Liver (tissue), 9 donors: ENCODE measurements around the gene DOK5. TPM values are rescaled to one million over a fixed set of nuclear protein-coding genes. Genes with fewer than 3 reads are reported as not detected.

Source experiments
- DNase-seq: peaks from one replicate; pipeline ENCODE4 v3.0.0-alpha.2; 2017; ENCODE audit warnings: low spot score
- H3K27ac ChIP-seq, 2 donors: one replicate each; pipeline ENCODE4 v1.7.0; 2013; ENCODE audit warnings: inconsistent platforms in 2 of 2, low read length in 2 of 2, control low read depth in 1 of 2, low read depth in 1 of 2, mild to moderate bottlenecking in 1 of 2
- H3K27me3 ChIP-seq, 4 donors: one replicate each; pipeline versions ENCODE4 v1.6.1 to v1.7.0; 2013; ENCODE audit warnings: low read length in 3 of 4, inconsistent platforms in 1 of 4, mild to moderate bottlenecking in 1 of 4, moderate library complexity in 1 of 4; ENCODE audit not compliant: control insufficient read depth in 4 of 4, insufficient read depth in 4 of 4
- H3K36me3 ChIP-seq, 4 donors: one replicate each; pipeline versions ENCODE4 v1.6.1 to v1.7.0; 2013; ENCODE audit warnings: low read length in 3 of 4, mild to moderate bottlenecking in 3 of 4, low read depth in 1 of 4, moderate library complexity in 1 of 4; ENCODE audit not compliant: control insufficient read depth in 4 of 4, insufficient read depth in 3 of 4
- H3K4me1 ChIP-seq, 4 donors: one replicate each; pipeline versions ENCODE4 v1.6.1 to v1.7.0; 2013; ENCODE audit warnings: low read length in 3 of 4, mild to moderate bottlenecking in 3 of 4, moderate library complexity in 1 of 4; ENCODE audit not compliant: control insufficient read depth in 4 of 4, insufficient read depth in 4 of 4
- H3K4me3 ChIP-seq, 3 donors: one replicate each; pipeline versions ENCODE4 v1.6.1 to v1.7.0; 2013; ENCODE audit warnings: low read length in 3 of 3, control low read depth in 1 of 3, low read depth in 1 of 3, mild to moderate bottlenecking in 1 of 3
- H3K9ac ChIP-seq, 2 donors: one replicate each; pipeline ENCODE4 v1.7.0; 2013; ENCODE audit warnings: low read length in 2 of 2, mild to moderate bottlenecking in 2 of 2, moderate library complexity in 2 of 2, control low read depth in 1 of 2, low read depth in 1 of 2
- H3K9me3 ChIP-seq, 4 donors: one replicate each; pipeline versions ENCODE4 v1.6.1 to v1.7.0; 2013; ENCODE audit warnings: low read length in 3 of 4; ENCODE audit not compliant: control insufficient read depth in 4 of 4
- ATF3 ChIP-seq: IDR thresholded peaks from 2 replicates; pipeline ENCODE4 v1.6.1; 2016; ENCODE audit warnings: antibody characterized with exemption
- CTCF ChIP-seq: fragments of 150-350 bp; IDR thresholded peaks from 2 replicates; pipeline ENCODE4 v1.5.1; 2017; ENCODE audit warnings: improper control_type of control experiment, low read depth, low read length; ENCODE audit not compliant: missing input control
- EGR1 ChIP-seq, 2 donors: IDR thresholded peaks; 2 replicates each; pipeline ENCODE4 v1.6.1; 2016 to 2018; ENCODE audit warnings: antibody characterized with exemption in 2 of 2, low read depth in 2 of 2
- FOXA1 ChIP-seq: IDR thresholded peaks from 2 replicates; pipeline ENCODE4 v1.6.1; 2016; ENCODE audit warnings: antibody characterized with exemption
- FOXA2 ChIP-seq: IDR thresholded peaks from 2 replicates; pipeline ENCODE4 v1.6.1; 2016; ENCODE audit warnings: antibody characterized with exemption
- GABPA ChIP-seq, 2 donors: IDR thresholded peaks in 1 of 2; conservative IDR thresholded peaks in 1 of 2; 2 replicates each; pipeline ENCODE4 v1.6.1; 2016; ENCODE audit warnings: antibody characterized with exemption in 2 of 2, mild to moderate bottlenecking in 1 of 2, moderate library complexity in 1 of 2
- HNF4A ChIP-seq, 2 donors: conservative IDR thresholded peaks; 2 replicates each; pipeline ENCODE4 v1.6.1; 2016; ENCODE audit warnings: antibody characterized with exemption in 2 of 2, mild to moderate bottlenecking in 2 of 2
- HNF4G ChIP-seq: IDR thresholded peaks from 2 replicates; pipeline ENCODE4 v1.6.1; 2016; ENCODE audit warnings: antibody characterized with exemption
- JUND ChIP-seq, 2 donors: IDR thresholded peaks; 2 replicates each; pipeline ENCODE4 v1.6.1; 2016; ENCODE audit warnings: antibody characterized with exemption in 2 of 2
- MAX ChIP-seq: IDR thresholded peaks from 2 replicates; pipeline ENCODE4 v1.6.1; 2016; ENCODE audit warnings: antibody characterized with exemption
- NR2F2 ChIP-seq: IDR thresholded peaks from 2 replicates; pipeline ENCODE4 v1.6.1; 2016; ENCODE audit warnings: antibody characterized with exemption
- RAD21 ChIP-seq, 2 donors: IDR thresholded peaks; 2 replicates each; pipeline ENCODE4 v1.6.1; 2016; ENCODE audit warnings: antibody characterized with exemption in 2 of 2, mild to moderate bottlenecking in 2 of 2
- REST ChIP-seq: IDR thresholded peaks from 2 replicates; pipeline ENCODE4 v1.6.1; 2016; ENCODE audit warnings: antibody characterized with exemption, mild to moderate bottlenecking
- RXRA ChIP-seq, 2 donors: IDR thresholded peaks; 2 replicates each; pipeline ENCODE4 v1.6.1; 2017 to 2018; ENCODE audit warnings: antibody characterized with exemption in 2 of 2, mild to moderate bottlenecking in 1 of 2
- SP1 ChIP-seq: IDR thresholded peaks from 2 replicates; pipeline ENCODE4 v1.6.1; 2018; ENCODE audit warnings: antibody characterized with exemption, mild to moderate bottlenecking
- TAF1 ChIP-seq: conservative IDR thresholded peaks from 2 replicates; pipeline ENCODE4 v1.6.1; 2016; ENCODE audit warnings: antibody characterized with exemption, mild to moderate bottlenecking
- YY1 ChIP-seq: IDR thresholded peaks from 2 replicates; pipeline ENCODE4 v1.6.1; 2016; ENCODE audit warnings: antibody characterized with exemption, mild to moderate bottlenecking
- ZBTB33 ChIP-seq: IDR thresholded peaks from 2 replicates; pipeline ENCODE4 v1.6.1; 2016; ENCODE audit warnings: antibody characterized with exemption
- WGBS: extraction: QIAGEN DNeasy Blood & Tissue Kit; methylation state at CpG from one replicate; pipeline ENCODE4 v1.1.7; 2013; 5-methylcytosine and 5-hydroxymethylcytosine counted together
- polyA plus RNA-seq, 2 donors: library from polyadenylated mRNA; stranded (reverse) in 1 of 2; unstranded in 1 of 2; fragments of 200-250 nt in 1 of 2; fragments of >200 nt in 1 of 2; fragmentation: Nextera tagmentation in 1 of 2; extraction: Ambion mirVana in 1 of 2; gene quantifications; one replicate each; pipeline versions ENCODE4 v1.2.1 to v1.2.3, GENCODE V29; 2013 to 2015
- total RNA-seq, 2 donors: library from RNA; depleted of rRNA; stranded (reverse); fragments of >200 nt; gene quantifications; one replicate each; pipeline ENCODE4 v1.2.3, GENCODE V29; 2014
- donor health status: healthy.
- donor health status: healthy.
- donor health status: healthy.
- donor health status: healthy.
- donor health status: healthy.

The DOK5 gene
- total and polyA plus RNA-seq, 4 donors, result 0.05 to 0.16 (median 0.09) TPM

- WGBS, result 69% methylated on average over 10 of the region's 10 CpGs
- Histone ChIP-seq H3K4me1 (peaks cover 0 to 2% (median 0%) of the 10 kb centered on the region in 4 donors), H3K27me3 (no peaks in the 10 kb centered on the region), H3K9ac (no peak overlapping the region), H3K36me3 (no peaks in the 10 kb centered on the region), H3K9me3 (no peaks in the 10 kb centered on the region), H3K4me3 (no peak overlapping the region), H3K27ac (no peak overlapping the region)
- no peak for DNase-seq
- TF ChIP-seq JUND (IDR thresholded peaks at IDR 0.05), result no peak
- TF ChIP-seq HNF4G, result no peak
- peak; percentile 41 for TF ChIP-seq MAX
- TF ChIP-seq RXRA (IDR thresholded peaks at IDR 0.05), result peak in 1 of 2 donors; percentile 54
- peak in 1 of 2 donors; percentile 28 for TF ChIP-seq HNF4A (conservative IDR thresholded peaks at IDR 0.05)
Measured at GRCh38 chr20:54431156-54431944, 44.0 kb upstream of the DOK5 start.

GRCh38 chr20:54432966-54433365 is 42.4 kb upstream of the DOK5 start:
- no peak overlapping the region for H3K27ac ChIP-seq
- H3K9ac ChIP-seq, result no peak overlapping the region
- no peak overlapping the region for H3K4me3 ChIP-seq
- 92% methylated on average over 1 of the region's 1 CpG for WGBS
- H3K9me3 ChIP-seq, result no peaks in the 10 kb centered on the region
- DNase-seq, result no peak
- no peaks in the 10 kb centered on the region for H3K27me3 ChIP-seq
- peaks cover 0 to 2% (median 0%) of the 10 kb centered on the region in 4 donors for H3K4me1 ChIP-seq
- no peaks in the 10 kb centered on the region for H3K36me3 ChIP-seq
- TF ChIP-seq CTCF (no peak), RAD21 (IDR thresholded peaks at IDR 0.05) (no peak), HNF4G (no peak), JUND (IDR thresholded peaks at IDR 0.05) (no peak), YY1 (no peak), ZBTB33 (no peak), REST (no peak), GABPA (IDR thresholded peaks at IDR 0.05 in 1 of 2, conservative IDR thresholded peaks at IDR 0.05 in 1 of 2) (no peak), FOXA1 (no peak), NR2F2 (no peak), TAF1 (no peak), HNF4A (conservative IDR thresholded peaks at IDR 0.05) (no peak), SP1 (no peak), FOXA2 (no peak), ATF3 (no peak), RXRA (IDR thresholded peaks at IDR 0.05) (no peak), EGR1 (IDR thresholded peaks at IDR 0.05; ENCODE audit: low read depth in 2 of 2) (no peak)
